BLaER1 treated with 17β-estradiol and CSF1 and Interleukin-3, amounts not matched to agents 10 nM and 100 nM (cell line): ENCODE data around the gene ZNF500.

Experiments used
- H3K27ac ChIP-seq, 11 experiments: shearing (Covaris generic); formaldehyde crosslinking; 2 replicates each; pipeline ENCODE4 v1.8.1; 2022
- H3K27me3 ChIP-seq, 11 experiments: shearing (Covaris generic); formaldehyde crosslinking; 2 replicates each; pipeline ENCODE4 v1.8.1; 2022
- H3K36me3 ChIP-seq, 11 experiments: shearing (Covaris generic); formaldehyde crosslinking; 2 replicates each; pipeline ENCODE4 v1.8.1; 2022
- H3K4me1 ChIP-seq, 10 experiments: shearing (Covaris generic); formaldehyde crosslinking; 2 replicates each; pipeline ENCODE4 v1.8.1; 2022
- H3K4me2 ChIP-seq, 11 experiments: shearing (Covaris generic); formaldehyde crosslinking; 2 replicates each; pipeline ENCODE4 v1.8.1; 2022
- H3K4me3 ChIP-seq, 10 experiments: shearing (Covaris generic); formaldehyde crosslinking; 2 replicates each; pipeline ENCODE4 v1.8.1; 2022
- H3K9ac ChIP-seq, 11 experiments: shearing (Covaris generic); formaldehyde crosslinking; 2 replicates each; pipeline ENCODE4 v1.8.1; 2022
- H3K9me3 ChIP-seq, 11 experiments: shearing (Covaris generic); formaldehyde crosslinking; replicated peaks in 1 of 11; 2 replicates each; pipeline ENCODE4 v1.8.1; 2022
- H4K20me1 ChIP-seq, 11 experiments: shearing (Covaris generic); formaldehyde crosslinking; 2 replicates each; pipeline ENCODE4 v1.8.1; 2022
- Cebpa-rat ChIP-seq, 11 experiments: shearing (Covaris generic); IDR thresholded peaks; 2 replicates each; pipeline ENCODE4 v1.8.1; 2022

The ZNF500 gene

GRCh38 chr16:4724661-4725270 is 42.2 kb downstream of the ZNF500 start:
- Histone ChIP-seq H3K4me3 (no peak overlapping the region), H3K27ac (no peak overlapping the region), H3K27me3 (no peaks in the 10 kb centered on the region), H3K36me3 (peaks cover 30 to 80% (median 58%) of the 10 kb centered on the region in 11 experiments), H3K4me1 (peaks cover 0 to 10% (median 0%) of the 10 kb centered on the region in 10 experiments; a peak in 5 of 20 replicates), H3K9me3 (no peaks in the 10 kb centered on the region), H3K4me2 (no peak overlapping the region), H3K9ac (no peak overlapping the region), H4K20me1 (peaks cover 0 to 19% (median 0%) of the 10 kb centered on the region in 11 experiments; a peak in 5 of 22 replicates)
- no peak for TF ChIP-seq Cebpa-rat (IDR thresholded peaks at IDR 0.05)

DNA sequence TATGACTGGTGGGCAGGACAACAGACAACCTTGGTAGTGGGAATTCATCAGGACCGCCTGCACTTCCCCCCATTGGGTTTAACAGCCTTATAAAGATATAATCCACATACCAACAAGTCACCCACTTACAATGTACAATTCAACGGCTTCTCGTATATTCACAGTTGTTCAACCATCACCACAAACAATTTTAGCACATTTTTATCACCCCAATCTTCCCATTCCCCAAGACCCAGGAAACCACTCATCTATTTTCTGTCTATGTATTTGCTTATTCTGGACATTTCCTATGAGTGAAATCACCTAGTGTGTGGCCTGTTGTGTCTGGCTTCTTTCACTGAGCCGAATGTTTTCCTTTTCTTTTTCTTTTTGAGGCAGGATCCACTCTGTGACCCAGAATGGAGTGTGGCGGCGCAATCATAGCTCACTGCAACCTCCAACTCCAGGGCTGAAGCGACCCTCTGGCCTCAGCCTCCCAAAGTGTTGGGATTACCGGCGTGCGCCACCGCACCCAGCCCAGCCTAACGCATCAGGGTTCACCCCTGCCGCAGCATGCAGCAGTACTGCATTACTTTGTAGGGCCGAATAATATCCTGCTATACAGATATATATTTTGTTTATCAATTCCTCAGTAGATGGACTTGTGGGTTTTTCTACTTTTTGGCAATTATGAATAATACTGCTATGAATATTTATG is 43.7 kb downstream of the ZNF500 start:
- H3K27ac ChIP-seq, result no peak overlapping the region
- peaks cover 28 to 64% (median 46%) of the 10 kb centered on the region in 11 experiments for H3K36me3 ChIP-seq
- no peak overlapping the region for H3K4me3 ChIP-seq
- H3K9ac ChIP-seq, result no peak overlapping the region
- H3K9me3 ChIP-seq, result no peaks in the 10 kb centered on the region
- H3K4me2 ChIP-seq, result no peak overlapping the region
- H3K27me3 ChIP-seq, result no peaks in the 10 kb centered on the region
- H3K4me1 ChIP-seq, result peaks cover 7 to 13% (median 9%) of the 10 kb centered on the region in 10 experiments; a peak in 18 of 20 replicates
- TF ChIP-seq Cebpa-rat (IDR thresholded peaks at IDR 0.05), result no peak
- peaks cover 0 to 22% (median 0%) of the 10 kb centered on the region in 11 experiments; a peak in 6 of 22 replicates for H4K20me1 ChIP-seq

GRCh38 chr16:4718466-4718865 is 48.5 kb downstream of the ZNF500 start:
- no peak for TF ChIP-seq Cebpa-rat (IDR thresholded peaks at IDR 0.05)
- peak overlapping the region in 4 of 11 experiments; percentile 1 to 31 (median 20); a peak in 2 of 22 replicates for H3K9ac ChIP-seq
- H3K27ac ChIP-seq, result no peak overlapping the region
- no peaks in the 10 kb centered on the region for H3K9me3 ChIP-seq
- peak overlapping the region in 2 of 11 experiments; percentile 9 to 26; a peak in 2 of 22 replicates for H3K4me2 ChIP-seq
- H3K4me3 ChIP-seq, result no peak overlapping the region
- H3K27me3 ChIP-seq, result no peaks in the 10 kb centered on the region
- H3K36me3 ChIP-seq, result peaks cover 22 to 56% (median 33%) of the 10 kb centered on the region in 11 experiments
- peaks cover 0 to 17% (median 0%) of the 10 kb centered on the region in 11 experiments; a peak in 6 of 22 replicates for H4K20me1 ChIP-seq
- peaks cover 0 to 14% (median 8%) of the 10 kb centered on the region in 10 experiments; a peak in 13 of 20 replicates for H3K4me1 ChIP-seq

GRCh38 chr16:4714996-4715395 is 52.0 kb downstream of the ZNF500 start:
- Histone ChIP-seq H3K4me1 (peaks cover 0 to 14% (median 8%) of the 10 kb centered on the region in 10 experiments; a peak in 13 of 20 replicates), H3K27ac (no peak overlapping the region), H3K9ac (no peak overlapping the region), H3K9me3 (no peaks in the 10 kb centered on the region), H3K36me3 (peaks cover 40 to 68% (median 52%) of the 10 kb centered on the region in 11 experiments), H3K27me3 (no peaks in the 10 kb centered on the region), H4K20me1 (peaks cover 0 to 17% (median 0%) of the 10 kb centered on the region in 11 experiments; a peak in 7 of 22 replicates), H3K4me2 (no peak overlapping the region), H3K4me3 (no peak overlapping the region)
- TF ChIP-seq Cebpa-rat (IDR thresholded peaks at IDR 0.05), result no peak

- no peaks in the 10 kb centered on the region for H3K27me3 ChIP-seq
- peaks cover 0 to 17% (median 0%) of the 10 kb centered on the region in 11 experiments; a peak in 7 of 22 replicates for H4K20me1 ChIP-seq
- peaks cover 50 to 79% (median 60%) of the 10 kb centered on the region in 11 experiments for H3K36me3 ChIP-seq
- no peak overlapping the region for H3K27ac ChIP-seq
- no peak overlapping the region for H3K4me3 ChIP-seq
- no peak for TF ChIP-seq Cebpa-rat (IDR thresholded peaks at IDR 0.05)
- H3K9ac ChIP-seq, result peak overlapping the region in 1 of 11 experiments; percentile 9; a peak in 3 of 22 replicates
- no peak overlapping the region for H3K4me2 ChIP-seq
- H3K4me1 ChIP-seq, result peaks cover 0 to 10% (median 6%) of the 10 kb centered on the region in 10 experiments; a peak in 13 of 20 replicates
- no peaks in the 10 kb centered on the region for H3K9me3 ChIP-seq
These were observed 53.1 kb downstream of the ZNF500 start for GRCh38 chr16:4713663-4714501.

GRCh38 chr16:4709481-4709880 is 57.5 kb downstream of the ZNF500 start:
- Histone ChIP-seq H3K9me3 (no peaks in the 10 kb centered on the region), H4K20me1 (peaks cover 0 to 9% (median 0%) of the 10 kb centered on the region in 11 experiments; a peak in 4 of 22 replicates), H3K4me2 (no peak overlapping the region), H3K27ac (no peak overlapping the region), H3K4me3 (no peak overlapping the region), H3K27me3 (no peaks in the 10 kb centered on the region), H3K4me1 (no peaks in the 10 kb centered on the region), H3K9ac (no peak overlapping the region), H3K36me3 (peaks cover 62 to 94% (median 76%) of the 10 kb centered on the region in 11 experiments)
- TF ChIP-seq Cebpa-rat (IDR thresholded peaks at IDR 0.05), result no peak

DNA sequence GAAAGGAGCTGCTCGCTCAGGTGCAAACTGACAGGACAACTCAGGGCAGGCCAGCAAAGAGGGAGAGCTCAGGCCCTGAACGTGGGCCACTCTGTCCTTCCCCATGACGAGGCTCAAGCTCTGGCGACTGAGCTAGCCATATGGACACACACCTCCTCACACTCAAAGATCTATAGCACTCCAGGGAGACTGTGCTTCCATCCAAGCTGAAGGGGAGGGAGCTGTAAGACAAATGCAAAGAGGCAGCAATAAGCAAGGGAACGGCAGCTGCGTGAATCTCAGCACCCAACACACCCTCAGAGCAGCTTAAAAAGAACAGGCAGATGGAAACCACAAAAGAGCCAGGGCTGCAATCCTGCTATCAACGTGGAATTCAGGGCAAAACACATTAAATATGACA is 60.1 kb downstream of the ZNF500 start:
- no peaks in the 10 kb centered on the region for H3K27me3 ChIP-seq
- peaks cover 0 to 7% (median 0%) of the 10 kb centered on the region in 10 experiments; a peak in 3 of 20 replicates for H3K4me1 ChIP-seq
- H4K20me1 ChIP-seq, result peaks cover 0 to 10% (median 0%) of the 10 kb centered on the region in 11 experiments; a peak in 4 of 22 replicates
- H3K4me2 ChIP-seq, result no peak overlapping the region
- H3K36me3 ChIP-seq, result peaks cover 63 to 94% (median 71%) of the 10 kb centered on the region in 11 experiments
- no peaks in the 10 kb centered on the region for H3K9me3 ChIP-seq
- no peak for TF ChIP-seq Cebpa-rat (IDR thresholded peaks at IDR 0.05)
- H3K27ac ChIP-seq, result no peak overlapping the region
- 0 out of 22 replicates have a peak overlapping the region, but pooled peaks of 1 of the 11 experiments have one; percentile 13 for H3K9ac ChIP-seq
- no peak overlapping the region for H3K4me3 ChIP-seq

GRCh38 chr16:4704913-4705312 is 62.0 kb downstream of the ZNF500 start:
- Histone ChIP-seq H3K36me3 (peaks cover 69 to 94% (median 77%) of the 10 kb centered on the region in 11 experiments), H4K20me1 (peaks cover 0 to 13% (median 0%) of the 10 kb centered on the region in 11 experiments; a peak in 8 of 22 replicates), H3K4me2 (no peak overlapping the region), H3K9me3 (no peaks in the 10 kb centered on the region), H3K4me3 (no peak overlapping the region), H3K27ac (no peak overlapping the region), H3K9ac (0 out of 22 replicates have a peak overlapping the region, but pooled peaks of 1 of the 11 experiments have one; percentile 34), H3K4me1 (peaks cover 0 to 7% (median 0%) of the 10 kb centered on the region in 10 experiments; a peak in 3 of 20 replicates), H3K27me3 (no peaks in the 10 kb centered on the region)
- TF ChIP-seq Cebpa-rat (IDR thresholded peaks at IDR 0.05), result no peak
